HepG2 (cell line): ENCODE data around the gene TCFL5. TPM values are rescaled to one million over a fixed set of nuclear protein-coding genes. Genes with fewer than 3 reads are reported as not detected.
A peak's percentile ranks its signal among the peaks of the same experiment; 100 is the strongest.

Experiments used
- CEBPB ChIP-seq: IDR thresholded peaks from 2 replicates; pipeline ENCODE4 v1.6.1; 2011; ENCODE audit warnings: low read depth, low read length, improper control_type of control experiment, borderline replicate concordance
- DZIP1 ChIP-seq: sonication (generic); formaldehyde crosslinking; IDR thresholded peaks from 2 replicates; pipeline ENCODE4 v1.5.0; 2020; ENCODE audit warnings: mild to moderate bottlenecking, missing genetic modification reagents
- GABPA ChIP-seq, 2 experiments: IDR thresholded peaks; 2 replicates each; pipeline ENCODE4 v1.6.1; 2011 to 2016; ENCODE audit warnings: low read depth in 2 of 2, low read length in 1 of 2, missing biosample characterization in 1 of 2, missing genetic modification characterization in 1 of 2
- KLF15 ChIP-seq: sonication (generic); formaldehyde crosslinking; IDR thresholded peaks from 2 replicates; pipeline ENCODE4 v1.8.1; 2023; ENCODE audit warnings: borderline replicate concordance, mild to moderate bottlenecking, inconsistent platforms, missing genetic modification reagents, mixed read lengths
- NCOR1 ChIP-seq: fragments of 200-600 bp; sonication (generic); IDR thresholded peaks from 2 replicates; pipeline ENCODE4 v1.7.0; 2017; ENCODE audit warnings: antibody characterized with exemption, low read length, borderline replicate concordance
- NFRKB ChIP-seq: fragments of 450-650 bp; IDR thresholded peaks from 2 replicates; pipeline ENCODE4 v1.6.1; 2017
- NFYB ChIP-seq: sonication (generic); formaldehyde crosslinking; IDR thresholded peaks from 2 replicates; pipeline ENCODE4 v1.4.0; 2020; ENCODE audit warnings: missing genetic modification reagents
- PCBP2 ChIP-seq: fragments of 200-400 bp; formaldehyde crosslinking; optimal IDR thresholded peaks from 2 replicates; pipeline ENCODE3; 2018; ENCODE audit warnings: low read length, low read depth; ENCODE audit not compliant: poor library complexity, severe bottlenecking
- REL ChIP-seq: sonication (generic); formaldehyde crosslinking; conservative IDR thresholded peaks from 2 replicates; pipeline ENCODE4 v1.8.0; 2022; ENCODE audit warnings: mild to moderate bottlenecking, missing genetic modification reagents, moderate library complexity
- RNF219 ChIP-seq: sonication (generic); formaldehyde crosslinking; IDR thresholded peaks from 2 replicates; pipeline ENCODE4 v1.5.0; 2020; ENCODE audit warnings: mild to moderate bottlenecking, missing genetic modification reagents
- SALL1 ChIP-seq: sonication (generic); formaldehyde crosslinking; IDR thresholded peaks from 2 replicates; pipeline ENCODE4 v1.8.0; 2022; ENCODE audit warnings: mild to moderate bottlenecking, missing genetic modification reagents
- SIN3B ChIP-seq: fragments of 150-350 bp; IDR thresholded peaks from 2 replicates; pipeline ENCODE4 v1.6.1; 2014; ENCODE audit warnings: low read length
- ZFY ChIP-seq: sonication (generic); formaldehyde crosslinking; IDR thresholded peaks from 2 replicates; pipeline ENCODE4 v1.4.0; 2020; ENCODE audit warnings: missing genetic modification reagents
- ZHX1 ChIP-seq: sonication (generic); formaldehyde crosslinking; IDR thresholded peaks from 2 replicates; pipeline ENCODE4 v1.8.1; 2022; ENCODE audit warnings: low read depth, mild to moderate bottlenecking, missing genetic modification reagents
- ZIK1 ChIP-seq: sonication (generic); formaldehyde crosslinking; IDR thresholded peaks from 2 replicates; pipeline ENCODE4 v1.5.0; 2020; ENCODE audit warnings: mild to moderate bottlenecking, low read depth, missing genetic modification reagents, borderline replicate concordance
- ZNF263 ChIP-seq: sonication (generic); formaldehyde crosslinking; IDR thresholded peaks from 2 replicates; pipeline ENCODE4 v1.4.0; 2020; ENCODE audit warnings: missing genetic modification reagents
- ZNF329 ChIP-seq: sonication (generic); formaldehyde crosslinking; IDR thresholded peaks from 2 replicates; pipeline ENCODE4 v1.9.0; 2021; ENCODE audit warnings: low read depth, mild to moderate bottlenecking, missing genetic modification reagents
- ZNF569 ChIP-seq: sonication (generic); formaldehyde crosslinking; IDR thresholded peaks from 2 replicates; pipeline ENCODE4 v1.5.0; 2020; ENCODE audit warnings: mild to moderate bottlenecking, missing genetic modification reagents, moderate library complexity, borderline replicate concordance
- ZNF761 ChIP-seq: sonication (generic); formaldehyde crosslinking; conservative IDR thresholded peaks from 2 replicates; pipeline ENCODE4 v1.4.0; 2020; ENCODE audit warnings: mild to moderate bottlenecking, missing genetic modification reagents
- polyA plus RNA-seq, 8 experiments: library from polyadenylated mRNA; depleted of rRNA in 3 of 8; stranded (reverse) in 7 of 8; unstranded in 1 of 8; fragments of >200 nt; fragmentation: Illumina TruSeq in 4 of 8; extraction: Trizol in 4 of 8; gene quantifications; 2 replicates each; pipeline versions ENCODE4 v1.2.1 to v1.2.3, GENCODE V29; 2011 to 2016; ENCODE audit warnings: low read depth in 4 of 8, missing spikeins in 1 of 8, mixed read lengths in 1 of 8; ENCODE audit not compliant: insufficient read depth in 1 of 8
- total RNA-seq, 5 experiments: library from RNA; depleted of rRNA; stranded (reverse); fragments of >200 nt; fragmentation: Illumina TruSeq; extraction: Trizol; gene quantifications; 2 replicates each; pipeline ENCODE4 v1.2.3, GENCODE V29; 2016; ENCODE audit warnings: low read depth in 1 of 5
- TF ChIP-seq, protein P1 (sequence below): sonication (generic); formaldehyde crosslinking; conservative IDR thresholded peaks from 2 replicates; pipeline ENCODE4 v1.8.0; 2022; ENCODE audit warnings: low read depth, missing genetic modification reagents

The TCFL5 gene
- total and polyA plus RNA-seq, 2 of the 13 experiments (the other 11 are each of a cell fraction or from before 2014, with no cell fraction given): 14.8 to 20.0 TPM

DNA sequence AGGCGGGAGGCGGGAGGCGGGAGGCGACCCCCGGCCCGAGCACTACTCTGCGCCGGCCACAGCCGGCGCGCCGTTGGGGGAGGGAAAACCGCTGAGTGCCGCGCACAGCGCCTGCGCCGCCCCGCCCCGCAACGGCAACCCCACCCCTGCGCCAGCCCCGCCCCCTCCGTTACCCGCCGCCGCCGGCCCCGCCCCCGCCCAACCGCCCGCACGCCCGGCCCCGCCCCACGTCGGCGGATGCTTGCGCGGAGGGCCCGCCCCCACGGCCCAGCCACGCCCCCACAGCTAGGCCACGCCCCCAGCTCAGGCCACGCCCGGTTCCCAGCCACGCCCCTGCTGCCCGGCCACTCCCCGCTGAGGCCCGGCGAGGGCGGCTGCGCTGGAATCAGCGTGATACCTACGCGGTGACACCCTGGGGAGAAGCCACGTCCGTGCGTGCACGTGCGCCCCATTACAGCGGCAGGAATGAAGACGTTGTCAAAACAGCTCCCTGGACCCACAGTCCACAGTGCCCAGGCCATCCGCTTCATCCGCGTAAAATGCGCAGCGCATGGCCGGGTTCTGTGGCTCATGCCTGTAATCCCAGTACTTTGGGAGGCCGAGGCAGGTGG lies at the start of gene TCFL5 (continued):
- TF ChIP-seq ZHX1 (CRISPR knock-in tag): peak; percentile 96
- no peak; the same call in 1 of the 2 replicates for TF ChIP-seq NCOR1
- TF ChIP-seq ZNF329 (CRISPR knock-in tag): peak; percentile 84; the same call in 1 of the 2 replicates
- no peak for TF ChIP-seq ZNF569 (CRISPR knock-in tag)
- TF ChIP-seq SIN3B: no peak
- peak; percentile 61; the same call in 1 of the 2 replicates for TF ChIP-seq ZNF263 (CRISPR knock-in tag)
- TF ChIP-seq PCBP2: no peak
- peak; percentile 77; the same call in 1 of the 2 replicates for TF ChIP-seq REL (CRISPR knock-in tag)
- TF ChIP-seq CEBPB: no peak
- TF ChIP-seq RNF219: no peak
- TF ChIP-seq ZNF761 (CRISPR knock-in tag): peak; percentile 77; the same call in 1 of the 2 replicates
- 0 out of 2 replicates have a peak, but pooled peaks have one; percentile 73 for TF ChIP-seq DZIP1 (CRISPR knock-in tag)
- peak; percentile 87 for TF ChIP-seq ZFY (CRISPR knock-in tag)
- 0 out of 2 replicates have a peak, but pooled peaks have one; percentile 57 for TF ChIP-seq KLF15
- no peak for TF ChIP-seq GABPA (IDR thresholded peaks at IDR 0.05; ENCODE audit: low read depth, low read length)
- TF ChIP-seq GABPA (CRISPR knock-in tag; IDR thresholded peaks at IDR 0.05; ENCODE audit: low read depth): no peak
- peak; percentile 98 for TF ChIP-seq SALL1 (CRISPR knock-in tag)
- 0 out of 2 replicates have a peak, but pooled peaks have one; percentile 71 for TF ChIP-seq ZIK1 (CRISPR knock-in tag)
- TF ChIP-seq NFRKB: no peak
- TF ChIP-seq NFYB (CRISPR knock-in tag): peak; percentile 70
- TF ChIP-seq, protein P1, sequence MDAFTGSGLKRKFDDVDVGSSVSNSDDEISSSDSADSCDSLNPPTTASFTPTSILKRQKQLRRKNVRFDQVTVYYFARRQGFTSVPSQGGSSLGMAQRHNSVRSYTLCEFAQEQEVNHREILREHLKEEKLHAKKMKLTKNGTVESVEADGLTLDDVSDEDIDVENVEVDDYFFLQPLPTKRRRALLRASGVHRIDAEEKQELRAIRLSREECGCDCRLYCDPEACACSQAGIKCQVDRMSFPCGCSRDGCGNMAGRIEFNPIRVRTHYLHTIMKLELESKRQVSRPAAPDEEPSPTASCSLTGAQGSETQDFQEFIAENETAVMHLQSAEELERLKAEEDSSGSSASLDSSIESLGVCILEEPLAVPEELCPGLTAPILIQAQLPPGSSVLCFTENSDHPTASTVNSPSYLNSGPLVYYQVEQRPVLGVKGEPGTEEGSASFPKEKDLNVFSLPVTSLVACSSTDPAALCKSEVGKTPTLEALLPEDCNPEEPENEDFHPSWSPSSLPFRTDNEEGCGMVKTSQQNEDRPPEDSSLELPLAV: no peak
